ENCODE data around the gene PPFIA2.

GRCh38 chr12:81389550-81390099, 369.5 kb downstream of the PPFIA2 start:
- TF ChIP-seq EP300 (IDR thresholded peaks at IDR 0.05; ENCODE audit: borderline replicate concordance), result no peak
- TF ChIP-seq YY1 (IDR thresholded peaks at IDR 0.05; ENCODE audit: low read depth), result no peak
